Thyroid gland (tissue), 4 donors: ENCODE measurements around the gene LINC01488.

Source experiments
- CTCF ChIP-seq, 6 experiments: fragments of 200-600 bp in 3 of 6; fragments of 450-650 bp in 3 of 6; sonication (generic) in 3 of 6; IDR thresholded peaks; one replicate each; pipeline ENCODE4 v1.5.1; 2016 to 2019; ENCODE audit warnings: antibody characterized with exemption in 6 of 6, mild to moderate bottlenecking in 2 of 6, inconsistent platforms in 1 of 6, moderate library complexity in 1 of 6
- POLR2A ChIP-seq, 2 donors: fragments of 450-650 bp; IDR thresholded peaks; one replicate each; pipeline ENCODE4 v1.6.1; 2017; ENCODE audit warnings: antibody characterized with exemption in 2 of 2, mild to moderate bottlenecking in 2 of 2, moderate library complexity in 1 of 2

DNA sequence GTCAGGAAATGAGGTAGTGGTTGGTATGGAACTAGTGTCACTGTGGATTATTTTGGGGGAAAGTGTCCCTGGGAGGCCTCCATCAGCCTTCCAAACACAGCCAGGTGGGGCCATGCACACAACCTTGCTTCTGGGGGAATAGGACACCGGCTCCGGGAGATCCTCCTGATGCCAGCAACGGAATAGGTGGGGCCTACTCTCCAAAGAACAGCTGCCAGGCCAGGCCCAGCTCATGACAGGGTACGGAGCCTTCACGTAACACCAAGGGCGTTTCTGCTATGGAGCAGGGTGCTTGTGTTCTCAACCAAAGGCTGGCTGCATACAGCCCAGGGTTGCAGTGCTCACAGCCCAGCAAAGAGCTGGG is 30.6 kb upstream of the LINC01488 start:
- TF ChIP-seq CTCF (IDR thresholded peaks at IDR 0.05): no peak
- no peak for TF ChIP-seq POLR2A (IDR thresholded peaks at IDR 0.05)
